Activated CD4-positive, alpha-beta T cell treated with anti-CD3 and anti-CD28 coated beads, Interleukin-2, amount 50 U/mL, for 16 hours (primary cell): ENCODE results near the gene EDEM1.
"Not testable (repeated sequence)": the region's sequence is repeated elsewhere in the genome, so short reads cannot be mapped to it uniquely, and the experiment has no call there.

Experiments
- DNase-seq: peaks from one replicate; pipeline ENCODE4 v3.0.0-alpha.2; 2020

Gene EDEM1

DNA sequence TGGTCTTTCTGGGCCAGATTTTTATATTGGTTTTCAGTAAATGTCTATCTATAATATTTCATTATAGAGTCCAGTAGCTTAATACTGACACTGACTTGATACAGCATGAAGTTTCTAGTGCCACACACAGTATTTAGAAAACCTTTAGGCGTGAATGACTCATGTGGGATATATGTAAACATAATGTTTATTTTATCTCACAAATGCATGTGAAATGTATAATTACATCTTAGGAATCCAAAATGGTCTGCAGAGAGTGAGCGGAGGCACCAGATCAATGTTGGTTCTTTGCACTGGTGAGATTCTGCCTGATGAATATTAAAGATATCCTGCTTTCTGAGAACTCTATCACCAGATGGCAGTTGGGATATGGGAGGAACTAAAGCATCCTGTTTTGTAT, 8.5 kb upstream of the EDEM1 start:
- DNase-seq, result not testable (repeated sequence)

DNA sequence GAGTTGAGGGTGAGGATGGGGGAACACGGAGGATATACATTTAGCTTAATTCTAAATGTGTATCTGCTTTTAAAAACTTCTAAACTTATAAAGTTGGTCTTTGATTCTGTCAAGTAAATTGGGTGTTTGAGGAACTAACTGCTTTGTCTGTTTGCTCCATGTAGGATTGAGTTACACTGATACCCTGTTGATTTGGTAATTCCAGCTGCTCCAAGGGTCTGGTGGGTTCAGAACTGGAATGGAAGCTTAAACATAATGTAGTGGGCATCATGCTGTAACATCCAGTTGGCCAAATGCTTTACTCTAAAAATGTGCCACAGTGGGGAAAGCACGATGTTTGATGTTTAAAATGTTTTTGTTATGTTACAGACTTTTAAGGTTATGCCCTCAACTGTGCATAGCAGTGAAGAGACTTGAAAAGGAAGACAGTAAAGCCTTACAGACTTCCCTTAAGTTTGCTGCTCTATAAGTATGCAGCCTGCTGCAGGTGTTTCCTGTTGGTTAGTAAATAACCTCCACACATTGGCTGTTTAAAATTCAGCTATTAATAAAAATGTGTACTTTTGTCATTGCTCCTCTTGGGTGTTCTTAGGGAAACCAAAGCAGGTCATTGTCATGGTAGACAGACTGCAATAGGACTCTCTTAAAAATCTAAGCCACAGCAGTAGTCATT, 5.9 kb upstream of the EDEM1 start:
- DNase-seq, result no peak

DNA sequence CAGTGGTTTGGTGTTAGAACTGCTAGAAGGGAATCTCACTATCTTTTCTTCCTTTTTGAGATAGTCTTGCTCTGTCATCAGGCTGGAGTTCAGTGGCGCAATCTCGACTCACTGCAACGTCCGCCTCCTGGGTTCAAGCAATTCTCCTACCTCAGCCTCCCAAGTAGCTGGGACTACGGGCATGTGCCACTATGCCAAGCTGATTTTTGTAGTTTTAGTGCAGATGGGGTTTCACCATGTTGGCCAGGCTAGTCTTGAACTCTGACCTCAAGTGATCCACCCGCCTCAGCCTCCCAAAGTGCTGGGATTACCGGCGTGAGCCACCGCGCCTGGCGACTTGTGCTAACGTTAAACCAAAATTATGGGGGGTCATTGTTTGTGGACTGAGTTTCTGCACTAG, 3.8 kb upstream of the EDEM1 start:
- DNase-seq, result not testable (repeated sequence)

DNA sequence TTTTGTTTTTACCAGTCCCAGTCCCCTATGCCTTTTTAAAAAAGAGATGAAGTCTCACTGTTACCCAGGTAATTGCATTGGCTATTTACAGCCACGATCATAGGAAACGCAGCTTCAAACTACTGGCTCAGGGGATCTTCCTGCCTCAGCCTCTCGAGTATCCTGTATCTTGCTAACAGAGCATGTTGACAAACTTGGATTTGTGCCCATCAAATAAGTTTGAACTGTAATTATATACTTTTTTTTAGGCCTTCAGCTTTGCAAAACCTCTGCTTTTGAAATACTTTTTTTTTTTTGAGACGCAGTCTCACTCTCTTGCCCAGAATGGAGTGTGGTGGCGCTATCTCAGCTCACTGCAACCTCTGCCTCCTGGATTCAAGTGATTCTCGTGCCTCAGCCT, 3.0 kb upstream of the EDEM1 start:
- no peak for DNase-seq

DNA sequence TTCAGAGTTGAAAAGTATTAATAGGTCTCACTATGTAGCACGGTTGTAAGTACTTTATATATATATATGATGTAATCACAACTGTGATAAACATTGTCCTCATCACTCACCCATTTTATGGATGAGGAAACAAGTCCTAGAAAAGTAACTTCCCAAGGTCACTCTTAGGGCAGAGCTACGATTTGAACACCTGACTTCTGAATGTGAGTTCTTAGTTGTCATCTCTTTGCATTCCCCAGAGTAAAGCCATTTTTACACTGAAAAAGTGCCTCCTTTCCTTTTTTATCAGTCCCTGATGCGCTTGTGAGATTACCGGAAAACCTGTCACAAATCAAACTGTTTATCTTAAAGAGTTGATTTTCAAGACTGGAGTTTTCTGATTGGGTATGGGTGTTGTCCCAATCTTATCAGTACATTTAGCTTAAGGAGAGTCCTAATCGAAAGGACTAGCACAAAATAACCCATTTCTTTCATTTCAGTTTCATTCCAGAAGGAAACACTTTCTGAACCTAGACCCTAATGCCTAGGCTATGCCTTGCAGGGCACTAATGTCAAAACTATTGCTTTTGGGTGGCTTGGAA, 2.3 kb upstream of the EDEM1 start:
- no peak for DNase-seq

DNA sequence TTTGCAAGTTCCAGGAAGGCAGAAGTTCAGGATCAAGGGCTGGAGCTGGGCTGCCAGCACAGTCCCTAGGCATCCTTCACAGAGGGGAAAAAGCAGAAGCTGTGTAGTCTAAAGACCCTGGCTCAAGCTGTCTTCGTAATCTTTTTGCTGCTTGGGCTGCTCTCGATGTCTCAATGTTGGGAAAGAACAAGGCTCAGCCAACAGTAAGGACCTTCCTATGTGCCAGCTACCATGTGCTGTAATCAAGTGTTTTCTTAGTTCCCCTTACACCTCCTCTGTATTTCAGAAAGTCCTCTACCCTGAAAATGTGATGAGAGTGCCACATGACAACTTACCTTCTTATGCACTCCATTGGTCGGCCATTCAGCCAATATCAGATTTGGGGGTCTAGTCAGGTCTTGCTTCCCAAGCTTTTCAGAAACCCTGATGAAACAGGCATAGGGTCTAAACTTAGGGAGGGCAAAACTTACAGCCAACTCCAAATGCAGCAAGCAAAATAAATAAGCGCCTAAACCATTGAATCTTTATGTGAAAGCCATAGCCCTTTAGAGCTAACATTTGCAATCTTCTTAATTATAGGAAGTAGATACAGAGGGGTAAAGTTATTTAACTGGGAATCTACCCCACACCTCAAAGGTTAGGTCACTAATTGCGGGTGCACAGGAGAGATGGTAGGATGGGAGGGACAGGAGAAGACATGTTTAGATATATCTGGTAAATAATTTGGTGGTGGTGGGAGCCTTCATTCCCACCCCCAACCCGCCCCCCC, 1.2 kb upstream of the EDEM1 start:
- DNase-seq, result no peak

DNA sequence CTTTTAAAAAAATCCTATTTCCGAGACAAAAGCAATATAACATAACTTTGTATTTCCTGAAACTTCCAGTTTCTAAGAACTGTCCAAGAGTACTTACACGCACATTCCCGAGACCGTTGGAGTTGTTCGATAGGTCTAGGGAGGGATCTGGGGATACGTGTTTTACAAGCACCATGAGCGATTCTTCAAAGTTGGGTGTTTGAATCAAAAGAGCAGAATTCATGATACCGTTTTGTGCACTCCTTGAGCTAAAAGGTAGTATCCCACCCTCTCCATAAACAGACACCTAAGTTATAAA, 700 bp upstream of the EDEM1 start:
- no peak for DNase-seq

DNA sequence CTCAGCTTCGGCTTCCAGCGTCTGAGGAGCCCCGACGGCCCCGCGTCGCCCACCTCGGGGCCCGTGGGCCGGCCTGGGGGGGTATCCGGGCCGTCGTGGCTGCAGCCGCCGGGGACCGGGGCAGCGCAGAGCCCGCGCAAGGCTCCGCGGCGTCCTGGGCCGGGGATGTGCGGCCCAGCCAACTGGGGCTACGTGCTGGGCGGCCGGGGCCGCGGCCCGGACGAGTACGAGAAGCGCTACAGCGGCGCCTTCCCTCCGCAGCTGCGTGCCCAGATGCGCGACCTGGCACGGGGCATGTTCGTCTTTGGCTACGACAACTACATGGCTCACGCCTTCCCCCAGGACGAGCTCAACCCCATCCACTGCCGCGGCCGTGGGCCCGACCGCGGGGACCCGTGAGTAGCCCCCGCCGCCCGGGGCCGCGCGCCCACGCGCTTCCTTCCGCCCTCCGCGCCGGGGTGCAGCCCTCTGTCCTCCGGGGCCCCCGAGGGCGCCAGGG, 462 bp downstream of the EDEM1 start:
- DNase-seq, result no peak

DNA sequence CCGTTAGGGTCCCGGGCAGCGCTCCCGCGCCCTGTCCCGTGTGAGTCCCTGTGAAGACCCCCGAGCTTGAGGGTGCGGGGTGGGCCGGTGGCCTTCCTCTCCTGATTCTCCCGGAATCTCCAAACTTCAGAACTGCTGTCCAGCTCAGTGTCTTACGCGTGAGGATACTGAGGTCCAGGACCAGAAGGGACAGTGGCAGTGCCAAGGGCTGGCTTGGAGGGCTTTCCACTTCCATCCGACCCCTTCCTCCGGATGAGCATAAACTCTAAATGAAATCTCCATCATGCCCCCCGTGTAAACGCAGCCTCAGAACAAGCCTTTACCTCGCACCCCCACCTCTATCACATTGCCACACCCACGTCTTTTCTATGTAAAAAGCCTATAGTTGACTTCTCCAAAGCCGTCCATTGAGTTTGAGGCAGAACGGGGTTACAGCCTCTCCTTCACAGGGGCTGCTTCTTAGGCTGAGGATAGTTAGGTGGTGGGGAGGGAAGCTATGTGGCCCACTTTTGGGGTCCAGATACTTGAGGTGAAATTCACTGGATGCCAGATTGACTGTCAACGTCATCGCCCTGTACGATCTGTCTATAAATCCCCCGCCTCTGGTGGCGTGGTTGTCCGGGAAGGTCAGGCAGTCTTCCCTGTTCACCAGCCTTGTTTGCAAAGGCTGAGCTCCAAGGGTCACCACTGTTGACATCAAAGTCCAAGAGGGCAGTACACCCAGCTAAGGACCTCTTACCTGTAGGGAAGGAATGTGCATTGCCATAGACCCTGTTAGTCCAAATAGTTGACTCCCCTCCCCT, 1.1 kb downstream of the EDEM1 start:
- peak; percentile 68 for DNase-seq

DNA sequence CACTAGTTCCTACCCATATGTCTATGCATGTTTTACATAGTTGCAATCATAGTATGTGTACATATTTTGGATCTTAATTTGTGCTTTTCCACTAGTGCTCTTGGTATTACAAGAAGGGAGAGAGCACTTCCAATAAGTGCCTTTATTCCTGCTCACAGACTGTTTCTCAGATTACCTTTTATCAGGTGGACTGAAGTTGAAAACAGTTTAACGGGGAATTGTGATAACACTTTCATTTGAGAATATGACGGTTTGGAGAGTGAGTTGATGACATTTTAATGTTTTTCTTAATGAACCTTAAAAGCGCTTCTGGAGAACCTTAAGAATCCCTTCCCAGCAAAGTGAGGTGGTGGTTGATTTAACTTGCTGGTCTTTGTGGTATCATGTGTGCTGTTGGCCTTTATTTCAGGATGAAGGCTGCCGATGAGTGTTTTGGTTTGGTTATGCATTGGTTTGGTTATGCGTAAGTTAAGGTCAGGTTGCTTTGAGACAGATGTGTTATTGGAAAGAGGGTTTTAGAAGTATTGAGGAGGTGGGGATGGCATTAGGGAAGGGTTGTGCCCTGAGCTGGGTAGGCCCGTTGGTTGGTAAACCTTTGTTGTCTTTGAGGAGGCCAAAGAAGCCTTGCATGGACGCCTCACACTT, 2.8 kb downstream of the EDEM1 start:
- DNase-seq, result peak; percentile 72

DNA sequence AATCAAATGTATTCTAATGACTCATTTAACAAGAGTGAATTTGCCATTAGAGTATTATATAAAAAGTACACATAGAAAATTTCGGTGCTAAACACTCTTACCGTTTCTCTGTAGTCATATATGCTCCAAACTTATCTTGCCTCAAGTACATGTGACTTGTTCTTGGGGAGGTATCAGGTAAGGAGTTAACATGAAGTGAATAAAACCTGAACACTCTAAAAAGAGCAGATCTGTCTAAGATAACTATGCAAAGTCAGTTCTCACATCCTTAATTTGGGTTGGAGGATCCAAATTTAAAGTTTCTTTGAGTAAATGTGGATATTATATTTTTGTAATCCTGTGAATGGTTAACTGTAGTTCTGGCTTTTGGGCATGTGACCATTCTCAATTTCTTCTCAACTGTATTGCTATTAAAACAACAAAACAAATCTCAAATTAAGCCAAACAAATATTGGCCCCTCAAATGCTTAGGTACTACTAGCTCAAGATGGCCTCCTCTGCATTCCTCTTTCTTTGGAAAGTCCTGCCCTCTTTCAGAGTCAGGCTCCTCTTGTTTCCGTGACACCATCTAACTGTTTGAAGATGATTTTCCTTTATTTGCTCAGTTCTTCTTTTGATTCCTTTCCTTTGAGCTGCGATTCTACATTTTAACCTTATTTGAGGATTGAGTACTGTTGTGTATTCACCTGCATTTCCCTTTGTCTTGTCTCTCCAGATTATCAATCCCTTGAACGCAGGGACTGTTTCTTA, 4.2 kb downstream of the EDEM1 start:
- DNase-seq, result no peak

DNA sequence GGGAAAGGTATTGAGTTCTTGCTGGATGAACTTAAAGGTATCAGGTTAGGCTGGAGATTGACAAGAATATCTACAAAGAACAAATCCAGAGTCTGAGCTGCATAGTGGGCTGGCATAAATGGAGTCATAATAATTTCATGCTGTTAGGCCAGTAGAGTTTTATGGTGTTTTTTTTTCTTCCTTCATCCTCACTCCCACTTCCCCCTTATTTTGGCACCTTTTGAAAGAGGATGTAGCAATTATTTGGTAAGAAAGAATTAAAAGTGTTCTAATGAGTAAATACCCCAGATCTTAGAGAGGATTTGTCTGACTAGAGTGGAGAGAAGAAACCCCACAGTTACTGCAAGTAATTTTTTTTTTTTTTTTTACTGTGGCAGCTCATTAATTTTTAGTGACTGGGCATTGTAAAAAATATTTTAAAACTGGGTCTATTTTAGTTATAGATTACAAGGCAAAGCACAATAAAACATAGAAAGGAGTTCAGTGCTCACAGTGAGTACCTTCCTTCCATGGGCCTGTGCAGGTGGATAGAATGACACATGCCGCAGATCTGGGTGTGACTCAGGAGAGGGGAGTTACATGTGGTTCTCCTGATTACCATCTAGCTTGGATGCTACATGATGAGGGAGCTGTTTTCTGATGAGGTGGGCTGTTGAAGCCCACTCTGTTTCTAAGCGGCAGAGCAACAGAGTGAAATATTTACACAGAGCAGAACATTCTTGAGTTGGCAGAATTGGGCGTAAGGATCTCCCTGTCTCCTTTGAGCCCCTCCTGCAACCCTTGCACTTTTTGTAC, 5.3 kb downstream of the EDEM1 start:
- peak; percentile 54 for DNase-seq

DNA sequence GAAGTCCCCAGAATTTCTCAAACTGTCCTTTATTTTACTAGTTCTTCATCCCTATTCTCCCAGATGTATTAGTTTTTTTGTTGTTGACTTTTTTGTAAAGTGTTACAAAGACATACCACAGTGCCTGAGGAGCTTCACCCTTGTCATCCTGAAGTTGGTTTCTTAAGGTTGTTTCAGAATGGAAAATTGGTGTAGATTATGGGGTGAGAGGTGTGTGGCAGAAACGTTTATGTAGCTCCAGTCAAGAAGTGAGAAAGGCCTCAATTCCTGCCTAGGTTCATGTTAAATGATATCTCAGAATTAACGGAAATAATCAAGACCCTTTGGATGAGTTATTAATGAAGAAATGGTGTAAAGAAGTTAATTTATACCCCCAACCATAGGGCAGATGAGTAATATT, 6.8 kb downstream of the EDEM1 start:
- peak; percentile 52 for DNase-seq

DNA sequence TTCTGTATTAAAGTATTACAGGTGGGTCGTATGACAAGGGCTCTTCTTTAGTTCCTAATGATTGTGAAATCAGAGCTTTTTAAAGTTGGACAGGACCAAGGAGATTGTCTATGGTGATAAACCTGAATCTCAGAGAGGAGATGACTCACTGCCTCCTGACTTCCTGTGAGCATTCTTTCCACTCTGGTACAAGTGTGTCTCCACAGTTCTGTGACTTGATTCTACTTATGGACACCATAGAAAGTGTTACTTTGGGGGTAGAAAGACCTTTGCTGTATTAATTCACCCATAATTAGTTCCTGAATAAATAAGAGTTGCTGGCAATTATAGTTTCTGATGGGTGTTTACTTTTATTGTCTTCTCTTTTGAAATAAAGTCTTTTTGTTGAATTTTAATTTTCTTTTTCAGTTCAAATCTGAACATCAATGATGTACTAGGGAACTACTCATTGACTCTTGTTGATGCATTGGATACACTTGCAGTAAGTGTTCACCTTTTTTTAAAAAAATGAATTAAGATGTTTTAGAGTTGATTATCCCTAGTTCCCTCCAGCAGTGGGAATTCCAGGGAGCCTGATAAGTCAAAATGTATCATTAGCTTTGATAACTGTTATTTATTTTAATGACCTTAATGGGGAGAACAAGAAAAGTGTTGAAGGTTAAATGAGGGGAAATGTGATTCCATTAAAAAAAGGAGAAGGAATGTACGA, 7.4 kb downstream of the EDEM1 start:
- peak; percentile 87 for DNase-seq

DNA sequence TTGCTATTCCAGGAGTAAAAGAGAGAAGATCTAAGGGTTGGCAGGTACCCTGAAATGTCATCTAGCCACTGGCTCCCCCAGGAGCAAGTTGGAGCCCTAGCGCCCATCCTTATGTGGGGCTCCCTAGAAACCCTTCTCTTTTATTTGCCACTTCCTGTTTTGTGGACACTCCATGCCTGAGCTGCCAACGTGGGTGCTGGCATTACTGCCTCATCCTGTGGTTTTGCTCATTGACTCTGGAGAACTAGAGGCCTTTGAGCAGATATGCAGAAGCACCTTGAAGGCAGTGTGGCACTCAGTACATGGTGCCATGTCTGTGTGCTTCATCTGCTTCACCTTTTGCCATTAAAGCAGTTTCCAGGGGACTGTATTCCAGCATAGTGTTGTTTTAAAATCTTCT, 8.1 kb downstream of the EDEM1 start:
- DNase-seq, result peak; percentile 69

DNA sequence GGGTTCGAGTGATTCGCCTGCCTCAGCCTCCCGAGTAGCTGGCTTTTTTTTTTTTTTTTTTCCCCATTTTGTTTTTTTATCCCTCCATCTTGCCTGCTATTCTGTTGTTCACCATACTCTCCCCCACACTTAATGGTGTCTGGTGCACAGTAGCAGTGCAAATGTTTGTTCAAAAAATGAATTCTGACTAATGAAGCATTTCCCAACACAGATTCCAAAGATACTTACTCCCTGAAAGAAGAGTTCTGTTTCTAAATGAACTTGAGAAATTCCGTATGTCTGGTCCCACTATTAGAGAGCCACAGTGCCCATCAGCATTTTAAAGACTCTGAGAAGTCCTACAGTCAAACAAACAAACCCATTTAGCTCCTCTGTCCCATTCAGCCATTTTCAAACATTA, 9.5 kb downstream of the EDEM1 start:
- DNase-seq, result no peak

DNA sequence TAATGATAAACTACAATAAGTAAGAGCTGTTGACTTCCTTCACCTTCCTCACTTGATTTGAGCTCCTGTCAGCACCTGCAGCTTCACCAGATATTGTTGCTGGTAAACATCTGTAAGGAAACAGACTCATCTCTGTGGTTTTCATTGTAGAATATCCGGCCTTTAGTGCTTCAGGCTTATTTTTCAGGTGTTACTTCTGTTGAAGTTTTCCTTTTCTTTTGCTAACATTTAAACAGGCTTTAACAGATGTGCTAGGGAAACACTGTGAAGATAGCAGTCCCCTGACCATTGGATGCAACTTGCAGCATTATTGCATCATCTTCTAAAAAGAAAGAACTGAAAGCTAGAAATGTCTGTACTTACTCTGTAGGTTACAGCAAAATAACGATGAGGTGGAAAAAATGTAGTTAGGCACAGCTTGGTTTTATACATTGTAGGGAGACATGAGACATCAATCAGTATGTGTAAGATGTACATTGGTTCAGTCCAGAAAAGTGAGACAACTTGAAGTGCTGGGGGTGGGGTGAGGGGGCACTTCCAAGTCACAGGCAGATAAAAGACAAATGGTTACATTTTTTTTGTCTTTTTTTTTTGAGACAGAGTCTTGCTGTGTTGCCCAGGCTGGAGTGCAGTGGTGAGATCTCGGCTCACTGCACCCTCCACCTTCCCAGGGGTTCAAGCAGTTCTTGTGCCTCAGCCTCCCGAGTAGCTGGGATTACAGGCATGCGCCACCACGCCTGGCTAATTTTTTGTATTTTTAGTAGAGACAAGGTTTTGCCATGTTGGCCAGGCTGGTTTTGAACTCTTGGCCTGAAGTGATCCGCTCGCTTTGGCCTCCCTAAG, 10.2 kb downstream of the EDEM1 start:
- DNase-seq, result peak; percentile 83

DNA sequence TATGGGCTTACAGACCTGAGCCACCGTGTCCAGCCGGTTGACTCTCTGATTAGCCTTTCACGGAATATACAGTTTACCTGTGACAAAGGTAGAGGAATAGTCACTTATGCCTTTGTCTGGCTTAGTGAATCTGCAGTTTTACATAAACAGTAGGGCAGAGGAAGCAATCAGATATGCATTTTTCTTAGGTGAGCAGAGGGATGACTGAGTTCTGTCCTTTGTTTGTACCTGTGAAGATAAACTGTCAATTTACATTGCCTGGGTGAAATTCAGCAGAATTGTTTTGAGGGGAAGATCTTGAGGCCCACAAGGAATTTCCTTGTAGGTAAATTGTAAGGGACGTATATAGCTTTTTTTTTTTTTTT, 10.8 kb downstream of the EDEM1 start:
- no peak for DNase-seq

DNA sequence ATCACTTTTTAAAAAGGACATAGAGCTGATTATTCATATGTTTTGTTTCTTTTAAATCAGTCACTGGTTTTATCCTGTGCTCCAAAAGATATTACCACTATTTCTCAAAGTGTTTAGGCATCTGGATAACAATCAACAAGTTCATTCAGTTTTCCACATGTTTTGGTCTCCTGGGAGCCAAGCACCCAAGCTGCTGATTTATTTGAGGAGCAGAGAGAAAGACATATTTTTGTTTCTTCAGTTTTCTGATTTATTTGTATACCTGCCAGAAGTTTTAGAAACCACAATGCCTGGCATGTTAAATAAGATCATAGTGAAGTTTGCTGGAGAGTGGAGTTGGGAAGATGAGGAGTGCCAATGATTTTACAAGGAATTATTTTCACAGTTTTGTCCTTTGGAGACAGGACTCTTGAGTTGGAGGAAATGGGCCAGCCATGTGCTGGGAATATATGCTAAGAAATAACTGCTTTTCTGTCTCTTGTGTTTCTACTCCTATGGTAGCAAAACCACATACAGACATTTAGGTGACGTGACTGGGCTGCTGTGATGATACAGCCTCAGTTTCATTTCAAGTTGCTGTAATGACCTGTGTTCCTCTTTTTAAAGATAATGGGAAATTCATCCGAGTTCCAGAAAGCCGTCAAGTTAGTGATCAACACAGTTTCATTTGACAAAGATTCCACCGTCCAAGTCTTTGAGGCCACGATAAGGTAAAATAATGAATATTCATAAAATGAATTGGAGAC, 11.7 kb downstream of the EDEM1 start:
- peak; percentile 54 for DNase-seq
